Central memory CD8-positive, alpha-beta T cell (primary cell): ENCODE results near the gene LAMA5.

Source experiments
- ATAC-seq: fragments of 150-1000 bp; cut with Tn5 transposase; replicated peaks from 2 replicates; pipeline ENCODE4 v1.10.0; 2022; ENCODE audit warnings: mild to moderate bottlenecking, moderate FRiP score, moderate number of reproducible peaks; ENCODE audit not compliant: poor library complexity, severe bottlenecking; ENCODE audit errors: extremely low read depth
- DNase-seq, 2 donors: peaks; one replicate each; pipeline ENCODE4 v3.0.0; 2021; ENCODE audit warnings: low spot score in 2 of 2
- H3K27ac Mint-ChIP-seq: one replicate; pipeline ENCODE4 v1.8.0; 2022; ENCODE audit warnings: low read depth, mild to moderate bottlenecking, moderate library complexity, mixed read lengths
- H3K27me3 Mint-ChIP-seq: one replicate; pipeline ENCODE4 v1.8.0; 2022; ENCODE audit warnings: mixed read lengths
- H3K36me3 Mint-ChIP-seq: one replicate; pipeline ENCODE4 v1.8.0; 2022; ENCODE audit warnings: mild to moderate bottlenecking, moderate library complexity, mixed read lengths; ENCODE audit not compliant: insufficient read depth
- H3K4me1 Mint-ChIP-seq: one replicate; pipeline ENCODE4 v1.8.0; 2022; ENCODE audit warnings: mixed read lengths
- H3K4me3 Mint-ChIP-seq: one replicate; pipeline ENCODE4 v1.8.0; 2022; ENCODE audit warnings: mild to moderate bottlenecking, moderate library complexity, mixed read lengths
- H3K9me3 Mint-ChIP-seq: one replicate; pipeline ENCODE4 v1.8.0; 2022; ENCODE audit warnings: mixed read lengths

Gene LAMA5

DNA sequence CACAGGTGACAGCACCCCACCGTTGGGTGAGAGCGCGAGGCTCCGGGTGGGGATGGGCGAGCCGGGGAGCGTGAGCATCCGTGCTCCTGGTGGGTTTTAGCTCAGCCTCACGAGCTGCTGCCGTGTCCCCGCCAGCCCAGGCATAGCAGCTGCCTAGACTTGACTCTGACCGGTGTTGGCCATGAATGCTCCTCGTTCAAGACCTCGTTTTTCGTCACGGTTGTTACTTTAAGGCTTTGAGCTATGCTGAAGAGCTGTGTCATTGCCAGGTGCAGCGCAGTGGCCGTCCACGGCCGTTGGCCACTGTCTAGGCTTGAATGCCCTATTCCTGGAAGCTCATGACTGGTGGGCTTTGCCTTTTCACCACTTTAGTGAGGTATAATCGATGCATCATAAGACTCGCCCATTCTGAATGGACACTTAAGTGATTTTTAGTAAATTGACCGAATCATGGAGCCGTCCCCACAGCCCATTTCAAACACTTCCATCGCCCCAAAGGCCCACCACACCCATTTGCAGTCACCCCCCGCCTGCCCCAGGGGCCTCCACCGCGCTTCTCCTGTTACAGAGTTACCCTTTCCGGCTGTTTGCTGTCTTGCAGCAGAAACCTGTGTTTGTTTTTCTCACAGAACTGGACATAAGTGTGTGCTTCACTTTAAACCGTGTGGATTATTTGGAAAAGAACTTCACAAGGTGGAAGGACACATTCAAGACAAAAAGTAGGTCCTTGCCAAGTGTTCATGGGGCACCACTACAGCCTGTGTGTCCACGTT is 85.8 kb downstream of the LAMA5 start:
- DNase-seq: no peak
- Mint-ChIP-seq H3K4me3 (no peak overlapping the region), H3K36me3 (peaks cover 45% of the 10 kb centered on the region), H3K27me3 (no peaks in the 10 kb centered on the region), H3K27ac (no peak overlapping the region), H3K4me1 (no peaks in the 10 kb centered on the region), H3K9me3 (no peaks in the 10 kb centered on the region)
- ATAC-seq: no peak

DNA sequence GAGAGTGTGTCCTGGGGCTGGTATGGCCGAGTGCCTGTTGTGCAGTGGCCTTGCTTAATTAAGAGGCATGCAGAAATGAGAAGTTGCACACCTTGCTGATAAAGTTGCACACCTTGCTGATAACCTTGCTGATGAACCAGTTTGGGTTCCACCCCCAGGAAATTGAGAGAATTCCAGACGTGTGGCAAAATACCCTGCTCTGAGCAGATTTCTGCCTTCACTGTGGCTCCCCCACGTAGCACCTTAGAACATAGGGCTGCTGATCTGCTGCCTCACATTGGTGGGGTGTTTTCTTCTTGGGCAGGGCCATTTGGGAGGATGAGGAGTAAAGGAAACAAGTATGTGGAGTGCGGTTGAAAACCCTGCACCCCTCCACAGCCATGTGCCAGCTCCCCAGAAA is 86.8 kb downstream of the LAMA5 start:
- H3K4me1 Mint-ChIP-seq: no peaks in the 10 kb centered on the region
- no peaks in the 10 kb centered on the region for H3K27me3 Mint-ChIP-seq
- no peak for ATAC-seq
- H3K27ac Mint-ChIP-seq: no peak overlapping the region
- H3K4me3 Mint-ChIP-seq: no peak overlapping the region
- no peaks in the 10 kb centered on the region for H3K9me3 Mint-ChIP-seq
- DNase-seq: no peak
- H3K36me3 Mint-ChIP-seq: peaks cover 46% of the 10 kb centered on the region

DNA sequence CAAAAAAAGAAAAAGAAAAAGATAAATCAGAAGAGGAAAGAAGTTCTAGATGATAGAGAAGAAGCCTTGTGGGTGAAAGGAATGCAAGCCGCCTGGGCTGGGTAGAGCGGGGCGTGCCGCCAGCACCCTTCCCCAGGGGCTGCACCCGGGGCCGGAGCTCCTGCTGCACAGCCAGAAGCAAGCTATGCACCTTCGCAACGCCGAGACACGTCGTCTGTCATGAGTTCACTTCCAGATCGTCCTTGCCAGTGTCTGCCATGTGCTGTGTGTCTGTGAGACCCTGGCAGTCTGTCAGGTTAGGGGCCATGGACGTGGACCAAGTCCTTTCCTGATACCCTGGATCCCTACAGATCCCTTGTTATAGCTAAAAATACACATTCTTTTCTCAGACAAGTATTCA is 89.9 kb downstream of the LAMA5 start:
- H3K9me3 Mint-ChIP-seq: no peaks in the 10 kb centered on the region
- H3K27ac Mint-ChIP-seq: no peak overlapping the region
- peaks cover 48% of the 10 kb centered on the region for H3K36me3 Mint-ChIP-seq

DNA sequence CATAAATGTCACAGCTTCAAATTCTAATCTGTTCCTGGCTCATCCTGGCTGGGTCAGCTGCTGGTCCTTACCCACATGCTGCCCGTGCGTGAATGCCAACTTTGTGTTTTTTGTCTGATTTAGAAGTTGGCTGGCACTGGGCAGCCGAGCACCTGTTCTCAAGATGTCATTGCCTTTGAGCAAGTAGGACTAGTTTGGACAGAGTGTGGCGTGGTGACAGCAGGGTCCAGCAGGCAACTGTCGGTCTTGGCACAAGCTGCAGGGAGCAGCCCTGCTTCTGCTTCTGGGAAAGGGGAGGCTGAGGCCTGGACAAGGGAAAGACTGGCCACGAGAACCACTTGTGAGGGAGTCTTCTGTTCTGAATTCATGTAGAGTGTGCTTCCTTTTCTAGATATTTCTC is 90.7 kb downstream of the LAMA5 start:
- Mint-ChIP-seq H3K4me3 (no peak overlapping the region), H3K27ac (no peak overlapping the region), H3K27me3 (no peaks in the 10 kb centered on the region), H3K9me3 (no peaks in the 10 kb centered on the region), H3K4me1 (peaks cover 11% of the 10 kb centered on the region), H3K36me3 (peaks cover 43% of the 10 kb centered on the region)
- ATAC-seq (no peak), DNase-seq (no peak)

More for the DNA sequence above, 89.9 kb downstream of the LAMA5 start:
- Mint-ChIP-seq H3K4me1 (peaks cover 11% of the 10 kb centered on the region), H3K4me3 (no peak overlapping the region), H3K27me3 (no peaks in the 10 kb centered on the region)
- ATAC-seq: no peak
- DNase-seq: no peak

DNA sequence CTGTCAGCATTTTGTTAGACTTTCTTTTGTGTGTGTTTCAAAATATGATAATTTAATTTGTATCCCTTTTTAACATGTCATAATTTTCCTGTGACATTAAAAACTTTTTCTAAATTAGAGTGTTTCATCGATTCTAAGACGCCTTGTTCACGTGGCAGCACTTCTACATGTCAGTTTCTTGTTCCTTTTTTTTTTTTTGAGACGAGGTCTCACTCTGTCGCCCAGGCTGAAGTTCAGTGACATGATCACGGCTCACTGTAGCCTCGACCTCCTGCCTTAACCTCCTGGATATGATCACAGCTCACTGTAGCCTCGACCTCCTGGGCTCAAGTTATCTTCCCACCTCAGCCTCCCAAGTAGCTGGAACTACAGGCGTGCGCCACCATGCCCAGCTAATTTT is 91.9 kb downstream of the LAMA5 start:
- H3K9me3 Mint-ChIP-seq: no peaks in the 10 kb centered on the region
- no peak for DNase-seq
- peaks cover 11% of the 10 kb centered on the region for H3K4me1 Mint-ChIP-seq
- no peak overlapping the region for H3K27ac Mint-ChIP-seq
- ATAC-seq: no peak
- H3K36me3 Mint-ChIP-seq: peaks cover 40% of the 10 kb centered on the region
- H3K4me3 Mint-ChIP-seq: no peak overlapping the region
- no peaks in the 10 kb centered on the region for H3K27me3 Mint-ChIP-seq

DNA sequence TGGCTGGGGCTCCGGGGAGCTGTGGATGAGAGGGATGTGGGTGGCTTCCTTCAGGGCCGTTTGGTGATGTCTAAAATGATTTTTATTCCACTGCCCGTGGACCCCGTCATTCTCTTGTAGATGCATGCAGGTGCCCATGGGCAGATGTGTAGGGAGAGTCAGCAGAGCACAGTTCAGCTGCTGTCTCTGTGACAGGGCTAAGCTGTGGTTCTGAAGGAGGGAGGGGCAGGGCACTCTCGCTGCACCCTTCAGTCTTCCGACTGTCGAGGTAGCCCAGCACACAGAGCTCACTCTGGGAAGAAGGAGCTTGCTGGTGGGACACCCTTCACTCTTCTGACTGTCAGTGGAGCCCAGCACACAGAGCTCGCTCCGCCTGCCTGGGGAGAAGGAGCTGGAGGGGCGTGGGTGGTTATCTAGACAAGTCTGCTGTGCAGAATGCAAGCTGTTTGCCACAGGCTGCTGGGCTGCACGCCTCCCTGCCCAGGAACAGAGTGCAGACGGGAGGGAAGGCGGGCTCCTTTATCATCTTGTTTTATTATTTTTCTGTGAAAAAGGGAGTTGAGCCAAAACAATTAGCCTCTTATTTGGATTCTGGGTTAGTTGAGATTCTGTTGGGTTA is 92.7 kb downstream of the LAMA5 start:
- Mint-ChIP-seq H3K36me3 (peaks cover 36% of the 10 kb centered on the region), H3K9me3 (no peaks in the 10 kb centered on the region), H3K4me1 (peaks cover 11% of the 10 kb centered on the region), H3K4me3 (no peak overlapping the region), H3K27ac (no peak overlapping the region), H3K27me3 (no peaks in the 10 kb centered on the region)
- DNase-seq: no peak
- no peak for ATAC-seq

DNA sequence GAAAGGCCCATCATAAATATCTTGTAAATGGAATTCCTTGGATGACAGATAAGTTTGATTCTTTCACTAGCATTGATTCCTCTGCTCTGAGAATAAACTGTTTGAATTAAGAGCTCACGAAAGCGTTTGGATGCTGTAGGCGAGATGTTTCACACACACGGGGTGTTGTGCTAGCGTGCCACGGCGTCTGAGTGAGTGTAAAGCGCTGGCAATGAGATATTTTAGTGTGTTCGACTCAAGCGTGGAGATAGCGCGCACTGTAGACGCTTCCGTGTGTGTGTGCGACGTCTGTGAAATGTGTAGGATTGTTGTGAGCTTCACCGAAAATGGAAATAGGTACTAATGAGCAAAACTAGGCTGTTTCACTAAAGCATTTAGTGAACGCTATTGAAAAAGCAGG is 93.7 kb downstream of the LAMA5 start:
- Mint-ChIP-seq H3K27ac (no peak overlapping the region), H3K4me1 (peaks cover 11% of the 10 kb centered on the region), H3K4me3 (no peak overlapping the region), H3K36me3 (peaks cover 31% of the 10 kb centered on the region), H3K9me3 (no peaks in the 10 kb centered on the region), H3K27me3 (no peaks in the 10 kb centered on the region)
- DNase-seq (no peak), ATAC-seq (no peak)

DNA sequence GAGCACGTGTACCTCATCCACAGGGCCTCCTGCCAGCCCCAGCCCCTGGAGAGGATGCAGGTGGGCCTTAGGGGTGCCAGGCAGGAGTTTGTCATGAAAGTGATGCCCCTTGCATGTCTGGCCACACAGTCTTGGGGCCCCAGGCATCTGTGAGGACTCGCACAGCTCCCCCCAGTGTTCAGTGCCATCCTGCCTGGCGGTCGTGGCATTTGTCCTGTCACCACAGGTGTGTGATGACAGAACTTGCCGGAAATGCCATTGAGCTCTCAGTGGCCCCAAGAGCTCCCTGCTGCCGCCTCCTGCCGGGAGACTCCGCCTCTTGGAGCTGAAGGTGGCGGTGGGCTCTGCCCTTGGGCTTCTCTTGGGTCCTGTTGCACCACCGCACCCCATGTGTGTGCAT is 94.9 kb downstream of the LAMA5 start:
- Mint-ChIP-seq H3K9me3 (no peaks in the 10 kb centered on the region), H3K27ac (no peak overlapping the region), H3K36me3 (peaks cover 30% of the 10 kb centered on the region), H3K4me1 (peaks cover 11% of the 10 kb centered on the region), H3K4me3 (no peak overlapping the region), H3K27me3 (no peaks in the 10 kb centered on the region)
- DNase-seq (no peak), ATAC-seq (no peak)

DNA sequence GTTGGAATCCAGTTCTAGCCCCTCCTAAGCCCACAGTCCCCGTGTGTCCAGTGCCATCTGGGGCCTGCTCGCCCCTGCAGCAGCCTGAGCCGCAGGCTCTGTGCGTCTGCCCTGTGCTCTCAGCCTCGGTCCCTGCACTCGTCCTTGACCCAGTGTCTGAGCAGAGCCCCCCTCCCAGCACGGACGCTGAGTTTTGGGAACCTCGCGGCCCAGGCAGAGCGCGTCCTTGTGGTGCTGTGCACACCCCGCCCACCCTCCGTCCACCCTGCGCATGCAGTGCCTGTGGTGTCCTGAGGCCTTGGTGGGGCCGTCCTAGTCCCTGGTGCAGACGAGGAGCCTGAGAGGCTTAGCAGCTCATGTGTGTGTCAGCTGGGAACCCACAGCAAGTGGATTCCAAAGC is 97.2 kb downstream of the LAMA5 start:
- DNase-seq: no peak
- no peak overlapping the region for H3K27ac Mint-ChIP-seq
- peaks cover 11% of the 10 kb centered on the region for H3K4me1 Mint-ChIP-seq
- no peaks in the 10 kb centered on the region for H3K27me3 Mint-ChIP-seq
- no peaks in the 10 kb centered on the region for H3K9me3 Mint-ChIP-seq
- no peak overlapping the region for H3K4me3 Mint-ChIP-seq
- peaks cover 24% of the 10 kb centered on the region for H3K36me3 Mint-ChIP-seq
- no peak for ATAC-seq

DNA sequence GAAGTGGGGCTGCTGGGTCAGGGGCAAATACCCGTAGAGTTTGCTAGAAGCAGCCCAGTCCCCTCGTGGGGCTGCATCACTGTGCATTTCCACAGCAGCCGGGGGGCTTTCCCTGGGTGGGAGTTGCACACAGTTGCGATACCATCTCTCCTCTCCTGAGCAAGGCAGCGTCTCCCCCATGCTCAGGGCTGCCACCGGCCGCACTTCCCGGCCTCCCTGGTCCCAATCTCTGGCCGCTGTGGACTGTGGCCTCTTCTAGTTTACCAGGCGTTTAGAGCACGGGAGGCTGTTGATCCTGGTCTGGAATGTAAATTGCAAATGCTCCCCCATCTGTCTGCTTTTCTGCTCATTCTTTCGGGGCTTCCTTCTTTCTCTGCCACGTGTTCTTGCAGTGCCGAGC is 97.7 kb downstream of the LAMA5 start:
- Mint-ChIP-seq H3K27ac (no peak overlapping the region), H3K4me1 (peaks cover 11% of the 10 kb centered on the region), H3K36me3 (peaks cover 22% of the 10 kb centered on the region), H3K4me3 (no peak overlapping the region), H3K27me3 (no peaks in the 10 kb centered on the region), H3K9me3 (no peaks in the 10 kb centered on the region)
- no peak for DNase-seq
- no peak for ATAC-seq

DNA sequence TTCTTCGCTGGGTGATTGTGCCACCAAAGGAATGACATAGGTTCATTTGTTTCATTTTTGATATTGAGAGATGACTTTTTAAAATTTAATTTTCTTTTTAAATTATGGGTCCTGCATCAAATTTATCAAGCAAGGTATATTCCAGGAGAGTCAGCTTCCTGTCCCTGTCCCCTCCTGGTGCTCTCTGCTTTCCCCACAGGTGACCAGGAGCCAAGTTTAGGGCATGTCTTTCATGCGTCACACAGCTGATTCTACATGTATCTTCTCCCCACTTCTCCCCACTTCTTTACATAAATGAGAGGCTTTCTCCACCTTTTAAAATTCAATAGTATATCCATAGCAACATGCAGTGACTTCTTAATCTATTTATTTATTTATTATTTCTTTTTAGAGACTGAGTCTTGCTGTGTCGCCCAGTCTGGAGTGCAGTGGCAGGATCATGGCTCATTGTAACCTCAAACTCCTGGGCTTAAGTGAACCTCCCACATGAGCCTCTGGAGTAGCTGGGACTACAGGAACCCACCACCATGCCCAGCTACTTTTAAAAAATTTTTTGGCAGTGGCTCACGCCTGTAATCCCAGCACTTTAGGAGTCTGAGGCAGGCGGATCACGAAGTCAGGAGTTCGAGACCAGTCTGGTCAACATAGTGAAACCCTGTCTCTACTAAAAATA is 98.7 kb downstream of the LAMA5 start:
- no peaks in the 10 kb centered on the region for H3K27me3 Mint-ChIP-seq
- H3K4me1 Mint-ChIP-seq: peaks cover 4% of the 10 kb centered on the region
- no peak for DNase-seq
- peaks cover 23% of the 10 kb centered on the region for H3K36me3 Mint-ChIP-seq
- no peak overlapping the region for H3K27ac Mint-ChIP-seq
- no peaks in the 10 kb centered on the region for H3K9me3 Mint-ChIP-seq
- no peak overlapping the region for H3K4me3 Mint-ChIP-seq
- ATAC-seq: no peak

DNA sequence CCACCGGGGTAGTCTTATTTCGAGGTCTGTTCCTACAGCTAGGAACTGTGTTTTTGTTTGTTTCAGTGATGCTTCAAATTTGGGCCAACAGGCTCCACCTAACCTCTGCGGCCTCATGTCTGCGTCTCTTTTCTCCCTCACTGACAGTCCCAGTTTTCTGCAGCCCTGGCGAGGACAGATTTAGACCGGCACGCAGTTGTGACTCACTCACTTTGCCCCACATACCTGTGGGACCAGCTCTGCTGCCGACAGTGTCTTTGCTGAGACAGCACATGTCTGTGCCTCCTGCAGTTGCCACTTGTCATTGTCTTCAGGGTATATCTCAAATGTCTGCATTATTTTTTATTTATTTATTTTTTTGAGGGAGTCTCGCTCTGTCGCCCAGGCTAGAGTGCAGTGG is 99.6 kb downstream of the LAMA5 start:
- Mint-ChIP-seq H3K9me3 (no peaks in the 10 kb centered on the region), H3K27ac (no peak overlapping the region), H3K27me3 (no peaks in the 10 kb centered on the region), H3K4me3 (no peak overlapping the region), H3K4me1 (no peaks in the 10 kb centered on the region), H3K36me3 (peaks cover 21% of the 10 kb centered on the region)
- ATAC-seq (no peak), DNase-seq (no peak)

DNA sequence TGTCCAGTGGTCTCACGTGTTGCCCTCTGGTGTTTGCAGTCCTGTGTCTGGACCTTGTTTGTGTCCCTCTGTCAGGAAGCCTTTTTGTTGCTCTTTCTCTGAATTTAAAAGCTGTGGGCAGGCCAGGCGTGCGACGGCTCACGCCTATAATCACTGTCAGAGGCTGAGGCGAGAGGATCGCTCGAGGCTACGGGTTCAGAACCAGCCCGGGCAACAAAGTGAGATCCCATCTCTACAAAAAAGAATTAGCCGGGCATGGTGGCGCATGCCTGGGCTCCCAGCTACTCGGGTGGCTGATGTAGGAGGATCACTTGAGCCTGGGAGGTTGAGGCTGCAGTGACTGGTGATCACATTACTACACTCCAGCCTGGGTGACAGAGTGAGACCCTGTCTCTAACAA is 100.3 kb downstream of the LAMA5 start:
- H3K9me3 Mint-ChIP-seq: no peaks in the 10 kb centered on the region
- H3K36me3 Mint-ChIP-seq: peaks cover 21% of the 10 kb centered on the region
- ATAC-seq: no peak
- no peaks in the 10 kb centered on the region for H3K27me3 Mint-ChIP-seq
- DNase-seq: no peak
- H3K27ac Mint-ChIP-seq: no peak overlapping the region
- no peak overlapping the region for H3K4me3 Mint-ChIP-seq
- H3K4me1 Mint-ChIP-seq: no peaks in the 10 kb centered on the region
